H9 (cell line): ENCODE data around the gene CELF4. TPM values are rescaled to one million over a fixed set of nuclear protein-coding genes. Genes with fewer than 3 reads are reported as not detected.

Source experiments
- DNase-seq: peaks from one replicate; pipeline ENCODE4 v3.0.0-alpha.2; 2017
- H2AFZ ChIP-seq: one replicate; pipeline ENCODE4 v1.6.1; 2013; ENCODE audit warnings: mild to moderate bottlenecking, low read length, control low read depth, moderate library complexity
- H2AK5ac ChIP-seq: 2 replicates; pipeline ENCODE4 v1.6.1; 2013; ENCODE audit warnings: low read length, control low read depth, mixed read lengths; ENCODE audit not compliant: insufficient read length
- H2BK120ac ChIP-seq: one replicate; pipeline ENCODE4 v1.6.1; 2013; ENCODE audit warnings: low read depth, mild to moderate bottlenecking, low read length, control low read depth, inconsistent platforms; ENCODE audit not compliant: poor library complexity, severe bottlenecking
- H2BK12ac ChIP-seq: 2 replicates; pipeline ENCODE4 v1.6.1; 2013; ENCODE audit warnings: low read length, control low read depth, mixed read lengths, low read depth; ENCODE audit not compliant: insufficient read length
- H2BK15ac ChIP-seq: 2 replicates; pipeline ENCODE4 v1.6.1; 2013; ENCODE audit warnings: low read depth, low read length, control low read depth
- H2BK20ac ChIP-seq: one replicate; pipeline ENCODE4 v1.6.1; 2013; ENCODE audit warnings: low read depth, mild to moderate bottlenecking, low read length, control low read depth, inconsistent platforms; ENCODE audit not compliant: poor library complexity, severe bottlenecking
- H2BK5ac ChIP-seq: 2 replicates; pipeline ENCODE4 v1.6.1; 2013; ENCODE audit warnings: low read length, control low read depth, mixed read lengths; ENCODE audit not compliant: insufficient read length
- H3K14ac ChIP-seq: 2 replicates; pipeline ENCODE4 v1.6.1; 2013; ENCODE audit warnings: low read length, control low read depth; ENCODE audit not compliant: insufficient read depth
- H3K18ac ChIP-seq: 2 replicates; pipeline ENCODE4 v1.6.1; 2013; ENCODE audit warnings: low read depth, mild to moderate bottlenecking, mixed read lengths, low read length, control low read depth; ENCODE audit not compliant: insufficient read length
- H3K23ac ChIP-seq: 2 replicates; pipeline ENCODE4 v1.6.1; 2013; ENCODE audit warnings: low read length, control low read depth, mixed read lengths, low read depth; ENCODE audit not compliant: insufficient read length
- H3K23me2 ChIP-seq: 2 replicates; pipeline ENCODE4 v1.6.1; 2013; ENCODE audit warnings: low read depth, mild to moderate bottlenecking, mixed read lengths, low read length, control low read depth; ENCODE audit not compliant: insufficient read length, poor library complexity, severe bottlenecking
- H3K27ac ChIP-seq: 2 replicates; pipeline ENCODE4 v1.5.1; 2013; ENCODE audit warnings: low read length, control low read depth, mixed read lengths, low read depth; ENCODE audit not compliant: insufficient read length
- H3K27me3 ChIP-seq: 2 replicates; pipeline ENCODE4 v1.6.1; 2013; ENCODE audit warnings: low read length, control low read depth, inconsistent platforms; ENCODE audit not compliant: insufficient read depth
- H3K4ac ChIP-seq: 2 replicates; pipeline ENCODE4 v1.6.1; 2013; ENCODE audit warnings: low read depth, mild to moderate bottlenecking, control low read depth, inconsistent platforms, low read length, moderate library complexity
- H3K4me1 ChIP-seq: 2 replicates; pipeline ENCODE4 v1.6.1; 2013; ENCODE audit warnings: low read length, control low read depth, inconsistent platforms; ENCODE audit not compliant: insufficient read depth
- H3K4me2 ChIP-seq: 2 replicates; pipeline ENCODE4 v1.6.1; 2013; ENCODE audit warnings: low read length, control low read depth, mixed read lengths; ENCODE audit not compliant: insufficient read length, insufficient read depth
- H3K56ac ChIP-seq: 2 replicates; pipeline ENCODE4 v1.6.1; 2013; ENCODE audit warnings: low read depth, mild to moderate bottlenecking, mixed read lengths, low read length, control low read depth; ENCODE audit not compliant: insufficient read length
- H3K79me1 ChIP-seq: 2 replicates; pipeline ENCODE4 v1.6.1; 2013; ENCODE audit warnings: low read depth, mild to moderate bottlenecking, moderate library complexity, low read length, control low read depth, inconsistent platforms; ENCODE audit not compliant: insufficient read depth, poor library complexity, severe bottlenecking
- H3K79me2 ChIP-seq: 2 replicates; pipeline ENCODE4 v1.6.1; 2013; ENCODE audit warnings: low read length, control low read depth, inconsistent platforms; ENCODE audit not compliant: insufficient read depth
- H3K9ac ChIP-seq: 2 replicates; pipeline ENCODE4 v1.6.1; 2013; ENCODE audit warnings: low read length, control low read depth, mixed read lengths; ENCODE audit not compliant: insufficient read length; ENCODE audit errors: extremely low read depth
- H3K9me3 ChIP-seq: one replicate; pipeline ENCODE4 v1.6.1; 2013; ENCODE audit warnings: low read depth, low read length, inconsistent platforms; ENCODE audit not compliant: control insufficient read depth
- H3T11ph ChIP-seq: one replicate; pipeline ENCODE4 v1.6.1; 2013; ENCODE audit warnings: mild to moderate bottlenecking, low read length, control low read depth, inconsistent platforms
- H4K20me1 ChIP-seq: one replicate; pipeline ENCODE4 v1.6.1; 2013; ENCODE audit not compliant: control insufficient read depth, insufficient read length, insufficient read depth
- H4K5ac ChIP-seq: 2 replicates; pipeline ENCODE4 v1.6.1; 2013; ENCODE audit warnings: low read depth, mild to moderate bottlenecking, mixed read lengths, low read length, control low read depth; ENCODE audit not compliant: insufficient read length
- H4K8ac ChIP-seq: replicated peaks from 2 replicates; pipeline ENCODE4 v1.6.1; 2013; ENCODE audit warnings: low read length, control low read depth, mixed read lengths, low read depth; ENCODE audit not compliant: insufficient read length
- H4K91ac ChIP-seq: 2 replicates; pipeline ENCODE4 v1.6.1; 2013; ENCODE audit warnings: low read depth, mild to moderate bottlenecking, moderate library complexity, mixed read lengths, low read length, control low read depth; ENCODE audit not compliant: insufficient read length
- H3K27ac Mint-ChIP-seq, 3 experiments: 2 replicates in 2 of 3; 3 replicates in 1 of 3; pipeline ENCODE4 v1.8.0; 2020 to 2021; ENCODE audit warnings: mixed read lengths in 3 of 3, mild to moderate bottlenecking in 1 of 3, moderate library complexity in 1 of 3
- H3K27me3 Mint-ChIP-seq: 2 replicates; pipeline ENCODE4 v1.8.0; 2021; ENCODE audit warnings: low read depth, mild to moderate bottlenecking, moderate library complexity, mixed read lengths
- H3K36me3 Mint-ChIP-seq, 3 experiments: 2 replicates in 2 of 3; 3 replicates in 1 of 3; pipeline ENCODE4 v1.8.0; 2020 to 2021; ENCODE audit warnings: low read depth in 3 of 3, mixed read lengths in 3 of 3; ENCODE audit not compliant: insufficient read depth in 1 of 3
- H3K4me1 Mint-ChIP-seq, 2 experiments: 2 replicates each; pipeline ENCODE4 v1.8.0; 2020; ENCODE audit warnings: mixed read lengths in 2 of 2
- H3K4me3 Mint-ChIP-seq, 2 experiments: 2 replicates in 1 of 2; 3 replicates in 1 of 2; pipeline ENCODE4 v1.8.0; 2020 to 2021; ENCODE audit warnings: mild to moderate bottlenecking in 2 of 2, mixed read lengths in 2 of 2, moderate library complexity in 1 of 2
- H3K9me3 Mint-ChIP-seq, 2 experiments: 2 replicates in 1 of 2; 3 replicates in 1 of 2; pipeline ENCODE4 v1.8.0; 2020; ENCODE audit warnings: mild to moderate bottlenecking in 2 of 2, mixed read lengths in 2 of 2, moderate library complexity in 1 of 2
- CTCF ChIP-seq: fragments of 200-600 bp; sonication (generic); conservative IDR thresholded peaks from 3 replicates; pipeline ENCODE4 v1.8.0; 2021; ENCODE audit warnings: antibody characterized with exemption, mild to moderate bottlenecking
- WGBS: extraction: QIAGEN DNeasy Blood & Tissue Kit; methylation state at CpG from one replicate; pipeline ENCODE4 v1.1.7; 2013; ENCODE audit warnings: missing lambda C conversion rate, low lambda C conversion rate, mixed read lengths; ENCODE audit not compliant: insufficient read length; ENCODE audit errors: extremely low coverage; 5-methylcytosine and 5-hydroxymethylcytosine counted together
- total RNA-seq: library from RNA; stranded (reverse); gene quantifications from 2 replicates; pipeline ENCODE4 v1.2.1, GENCODE V29; 2021

The CELF4 gene
- total RNA-seq, 1 experiment from 2014 or later, result 1.1 TPM

- peaks cover 68 to 71% of the 10 kb centered on the region in 2 experiments for H3K4me1 Mint-ChIP-seq
- H4K91ac ChIP-seq, result no peak overlapping the region
- peak; percentile 59 for DNase-seq
- H3K36me3 Mint-ChIP-seq, result no peaks in the 10 kb centered on the region; a peak in 1 of 7 replicates
- H3K4me1 ChIP-seq, result peaks cover 5% of the 10 kb centered on the region; the same call in 1 of the 2 replicates
- peaks cover 44% of the 10 kb centered on the region for H3K27me3 Mint-ChIP-seq
- H3K9me3 Mint-ChIP-seq, result no peaks in the 10 kb centered on the region; a peak in 2 of 5 replicates
- no peak overlapping the region for H3K56ac ChIP-seq
- no peak overlapping the region for H4K8ac ChIP-seq
- no peak overlapping the region for H3T11ph ChIP-seq
- H3K4me2 ChIP-seq, result peak overlapping the region; percentile 75
- H3K79me2 ChIP-seq, result no peaks in the 10 kb centered on the region
- no peak overlapping the region for H2BK15ac ChIP-seq
- no CpG with 5 or more reads among the region's 17 CpGs for WGBS
- TF ChIP-seq CTCF, result no peak
- H3K79me1 ChIP-seq, result no peaks in the 10 kb centered on the region
- H4K20me1 ChIP-seq, result no peaks in the 10 kb centered on the region
- no peak overlapping the region for H2AFZ ChIP-seq
- no peaks in the 10 kb centered on the region for H3K9me3 ChIP-seq
- H2BK5ac ChIP-seq, result no peak overlapping the region
- no peak overlapping the region for H2BK20ac ChIP-seq
- H3K27ac Mint-ChIP-seq, result peak overlapping the region in 2 of 3 experiments; percentile 31 to 58; a peak in 3 of 7 replicates
- H2AK5ac ChIP-seq, result no peak overlapping the region
- H3K4me3 Mint-ChIP-seq, result peak overlapping the region; percentile 54 to 79
- no peak overlapping the region for H3K23ac ChIP-seq
- H3K9ac ChIP-seq, result no peak overlapping the region
- H2BK12ac ChIP-seq, result no peak overlapping the region
- no peak overlapping the region for H4K5ac ChIP-seq
- peaks cover 6% of the 10 kb centered on the region; the same call in 1 of the 2 replicates for H3K27me3 ChIP-seq
- no peak overlapping the region for H3K4ac ChIP-seq
- H3K18ac ChIP-seq, result no peak overlapping the region
- peak overlapping the region; percentile 14 for H3K27ac ChIP-seq
- H3K14ac ChIP-seq, result no peak overlapping the region
- no peak overlapping the region for H2BK120ac ChIP-seq
- peaks cover 6% of the 10 kb centered on the region for H3K23me2 ChIP-seq
Observed at GRCh38 chr18:37483984-37484819, 81.4 kb downstream of the CELF4 start.
